ENCODE results near the gene PRKN.

PRKN gene

GRCh38 chr6:162639951-162640350, 87.6 kb downstream of the PRKN start:
- H3K27ac ChIP-seq (ENCODE audit: low read length), result no peak overlapping the region

GRCh38 chr6:162638931-162639574, 88.5 kb downstream of the PRKN start:
- H3K9ac ChIP-seq (ENCODE audit: low read length), result no peak overlapping the region
- H2AFZ ChIP-seq (ENCODE audit: low read depth, low read length), result no peak overlapping the region
- no peak overlapping the region for H3K4me2 ChIP-seq (ENCODE audit: low read length)
- H3K27ac ChIP-seq (ENCODE audit: low read length), result no peak overlapping the region
- no peaks in the 10 kb centered on the region for H3K36me3 ChIP-seq (replicated peaks; ENCODE audit: low read depth, low read length)
- H3K27me3 ChIP-seq (ENCODE audit: low read depth, low read length), result no peaks in the 10 kb centered on the region
- H3K4me3 ChIP-seq (ENCODE audit: low read length), result no peak overlapping the region
- no peaks in the 10 kb centered on the region for H3K4me1 ChIP-seq (ENCODE audit: low read length)
- H3K79me2 ChIP-seq (ENCODE audit: low read length), result no peaks in the 10 kb centered on the region
- H4K20me1 ChIP-seq (ENCODE audit: insufficient read depth, low read length), result no peaks in the 10 kb centered on the region
- TF ChIP-seq CTCF (IDR thresholded peaks at IDR 0.05; ENCODE audit: low read depth, low read length), result no peak
- TF ChIP-seq EZH2phosphoT487 (IDR thresholded peaks at IDR 0.05; ENCODE audit: low read depth), result no peak
- no peaks in the 10 kb centered on the region for H3K9me3 ChIP-seq (ENCODE audit: insufficient read depth, low read length)

More at GRCh38 chr6:162639951-162640350, 87.6 kb downstream of the PRKN start:
- Histone ChIP-seq H3K4me3 (ENCODE audit: low read length) (no peak overlapping the region), H3K9ac (ENCODE audit: low read length) (no peak overlapping the region), H3K36me3 (replicated peaks; ENCODE audit: low read depth, low read length) (no peaks in the 10 kb centered on the region), H2AFZ (ENCODE audit: low read depth, low read length) (no peak overlapping the region), H3K79me2 (ENCODE audit: low read length) (no peaks in the 10 kb centered on the region), H3K9me3 (ENCODE audit: insufficient read depth, low read length) (no peaks in the 10 kb centered on the region), H3K4me2 (ENCODE audit: low read length) (no peak overlapping the region), H4K20me1 (ENCODE audit: insufficient read depth, low read length) (no peaks in the 10 kb centered on the region), H3K4me1 (ENCODE audit: low read length) (no peaks in the 10 kb centered on the region), H3K27me3 (ENCODE audit: low read depth, low read length) (no peaks in the 10 kb centered on the region)
- TF ChIP-seq EZH2phosphoT487 (IDR thresholded peaks at IDR 0.05; ENCODE audit: low read depth) (no peak), CTCF (IDR thresholded peaks at IDR 0.05; ENCODE audit: low read depth, low read length) (no peak)

- Histone ChIP-seq H3K4me1 (ENCODE audit: low read length) (no peaks in the 10 kb centered on the region), H3K4me3 (ENCODE audit: low read length) (no peak overlapping the region), H3K27me3 (ENCODE audit: low read depth, low read length) (no peaks in the 10 kb centered on the region), H4K20me1 (ENCODE audit: insufficient read depth, low read length) (no peaks in the 10 kb centered on the region), H3K79me2 (ENCODE audit: low read length) (no peaks in the 10 kb centered on the region), H3K9me3 (ENCODE audit: insufficient read depth, low read length) (no peaks in the 10 kb centered on the region), H3K27ac (ENCODE audit: low read length) (no peak overlapping the region), H3K9ac (ENCODE audit: low read length) (no peak overlapping the region), H3K36me3 (replicated peaks; ENCODE audit: low read depth, low read length) (no peaks in the 10 kb centered on the region), H2AFZ (ENCODE audit: low read depth, low read length) (no peak overlapping the region), H3K4me2 (ENCODE audit: low read length) (no peak overlapping the region)
- TF ChIP-seq EZH2phosphoT487 (IDR thresholded peaks at IDR 0.05; ENCODE audit: low read depth), result no peak
- TF ChIP-seq CTCF (IDR thresholded peaks at IDR 0.05; ENCODE audit: low read depth, low read length), result no peak
These were observed 90.2 kb downstream of the PRKN start for GRCh38 chr6:162637317-162637716.

- TF ChIP-seq CTCF (IDR thresholded peaks at IDR 0.05; ENCODE audit: low read depth, low read length) (no peak), EZH2phosphoT487 (IDR thresholded peaks at IDR 0.05; ENCODE audit: low read depth) (no peak)
- Histone ChIP-seq H3K9me3 (ENCODE audit: insufficient read depth, low read length) (no peaks in the 10 kb centered on the region), H3K27me3 (ENCODE audit: low read depth, low read length) (no peaks in the 10 kb centered on the region), H3K4me3 (ENCODE audit: low read length) (no peak overlapping the region), H3K4me2 (ENCODE audit: low read length) (no peak overlapping the region), H4K20me1 (ENCODE audit: insufficient read depth, low read length) (no peaks in the 10 kb centered on the region), H3K4me1 (ENCODE audit: low read length) (no peaks in the 10 kb centered on the region), H2AFZ (ENCODE audit: low read depth, low read length) (no peak overlapping the region), H3K36me3 (replicated peaks; ENCODE audit: low read depth, low read length) (no peaks in the 10 kb centered on the region), H3K79me2 (ENCODE audit: low read length) (no peaks in the 10 kb centered on the region), H3K9ac (ENCODE audit: low read length) (no peak overlapping the region), H3K27ac (ENCODE audit: low read length) (no peak overlapping the region)
These were observed 91.4 kb downstream of the PRKN start for GRCh38 chr6:162636167-162636566.

Data from OCI-LY3 (cell line).